Parathyroid adenoma (tissue), 2 donors: ENCODE data around the gene MXI1.

Experiments used
- H2AFZ ChIP-seq: fragments of 300-600 bp; sonication (generic); one replicate; pipeline ENCODE4 v1.7.0; 2017; ENCODE audit warnings: antibody characterized with exemption, mild to moderate bottlenecking
- H3K27ac ChIP-seq: fragments of 300-600 bp; sonication (generic); one replicate; pipeline ENCODE4 v1.7.0; 2017
- H3K27me3 ChIP-seq: fragments of 300-600 bp; sonication (generic); one replicate; pipeline ENCODE4 v1.7.0; 2017; ENCODE audit warnings: low read length; ENCODE audit not compliant: control insufficient read depth, insufficient read depth
- H3K36me3 ChIP-seq: fragments of 300-600 bp; sonication (generic); one replicate; pipeline ENCODE4 v1.7.0; 2017; ENCODE audit warnings: low read length; ENCODE audit not compliant: control insufficient read depth, insufficient read depth
- H3K4me1 ChIP-seq: fragments of 300-600 bp; sonication (generic); one replicate; pipeline ENCODE4 v1.7.0; 2017; ENCODE audit warnings: control low read depth
- H3K4me2 ChIP-seq: fragments of 300-600 bp; sonication (generic); one replicate; pipeline ENCODE4 v1.7.0; 2017; ENCODE audit warnings: low read length
- H3K4me3 ChIP-seq: fragments of 300-600 bp; sonication (generic); one replicate; pipeline ENCODE4 v1.7.0; 2017; ENCODE audit warnings: low read depth, low read length
- H3K79me2 ChIP-seq: fragments of 300-600 bp; sonication (generic); one replicate; pipeline ENCODE4 v1.7.0; 2017; ENCODE audit warnings: control low read depth
- H3K9ac ChIP-seq: fragments of 300-600 bp; sonication (generic); one replicate; pipeline ENCODE4 v1.7.0; 2017; ENCODE audit warnings: mild to moderate bottlenecking
- H3K9me3 ChIP-seq: fragments of 300-600 bp; sonication (generic); one replicate; pipeline ENCODE4 v1.7.0; 2017; ENCODE audit warnings: low read length; ENCODE audit not compliant: control insufficient read depth
- TF ChIP-seq, protein P1 (sequence below): fragments of 300-600 bp; sonication (generic); IDR thresholded peaks from one replicate; pipeline ENCODE4 v1.7.0; 2017; ENCODE audit warnings: antibody characterized with exemption, mild to moderate bottlenecking
- donor health status: primary hyperparathyroidism.

MXI1 gene

DNA sequence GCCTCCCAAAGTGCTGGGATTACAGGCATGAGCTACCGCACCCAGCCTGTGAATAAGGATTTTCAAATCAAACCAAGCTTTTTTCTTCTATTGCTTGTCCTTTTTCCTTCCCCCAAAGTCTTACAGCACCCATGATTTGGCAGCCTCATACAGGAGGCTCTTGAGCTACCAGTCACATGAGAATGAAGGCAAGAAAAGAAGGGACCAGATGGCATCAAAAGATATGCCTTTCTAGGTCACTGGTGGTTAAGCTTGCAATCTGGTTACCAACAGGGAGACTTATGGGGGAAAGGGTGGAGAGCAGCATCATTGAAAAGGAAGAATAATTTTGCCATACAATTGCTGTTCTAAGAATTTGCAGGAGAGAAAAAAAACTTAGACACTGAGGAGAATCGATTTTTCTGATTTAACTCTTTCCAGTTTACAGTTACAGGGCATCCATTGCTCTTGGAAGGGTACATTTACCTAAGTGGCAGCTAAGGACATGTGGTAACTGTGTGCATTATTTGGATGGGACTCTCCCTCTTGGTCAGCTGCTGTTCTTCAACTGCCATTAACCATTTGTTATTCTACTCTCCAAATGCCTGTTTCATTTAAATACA is 67.8 kb downstream of the MXI1 start:
- Histone ChIP-seq H3K4me1 (peaks cover 11% of the 10 kb centered on the region), H3K9me3 (no peaks in the 10 kb centered on the region), H3K9ac (no peak overlapping the region)

DNA sequence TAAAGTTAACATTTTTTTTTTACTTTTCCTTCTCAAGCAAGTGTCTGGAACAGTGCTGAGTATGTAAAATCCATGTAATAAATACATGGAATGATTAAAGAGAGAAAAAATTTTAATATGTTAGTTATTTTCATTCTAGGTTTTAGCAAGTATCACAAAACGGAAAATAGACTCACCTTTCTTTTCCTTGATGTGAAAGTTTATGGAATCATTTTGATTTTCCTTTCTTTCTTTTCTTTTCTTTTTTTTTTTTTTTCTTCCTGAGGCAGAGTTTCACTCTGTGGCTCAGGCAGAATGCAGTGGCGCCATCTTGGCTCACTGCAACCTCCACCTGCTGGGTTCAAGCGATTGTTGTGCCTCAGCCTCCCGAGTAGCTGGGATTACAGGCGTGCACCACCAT is 69.2 kb downstream of the MXI1 start:
- Histone ChIP-seq H3K9ac (no peak overlapping the region), H3K27me3 (no peaks in the 10 kb centered on the region), H3K79me2 (peaks cover 2% of the 10 kb centered on the region), H3K36me3 (no peaks in the 10 kb centered on the region), H2AFZ (no peak overlapping the region), H3K27ac (no peak overlapping the region), H3K9me3 (no peaks in the 10 kb centered on the region), H3K4me1 (peaks cover 11% of the 10 kb centered on the region), H3K4me2 (no peak overlapping the region), H3K4me3 (no peak overlapping the region)
- TF ChIP-seq, protein P1, sequence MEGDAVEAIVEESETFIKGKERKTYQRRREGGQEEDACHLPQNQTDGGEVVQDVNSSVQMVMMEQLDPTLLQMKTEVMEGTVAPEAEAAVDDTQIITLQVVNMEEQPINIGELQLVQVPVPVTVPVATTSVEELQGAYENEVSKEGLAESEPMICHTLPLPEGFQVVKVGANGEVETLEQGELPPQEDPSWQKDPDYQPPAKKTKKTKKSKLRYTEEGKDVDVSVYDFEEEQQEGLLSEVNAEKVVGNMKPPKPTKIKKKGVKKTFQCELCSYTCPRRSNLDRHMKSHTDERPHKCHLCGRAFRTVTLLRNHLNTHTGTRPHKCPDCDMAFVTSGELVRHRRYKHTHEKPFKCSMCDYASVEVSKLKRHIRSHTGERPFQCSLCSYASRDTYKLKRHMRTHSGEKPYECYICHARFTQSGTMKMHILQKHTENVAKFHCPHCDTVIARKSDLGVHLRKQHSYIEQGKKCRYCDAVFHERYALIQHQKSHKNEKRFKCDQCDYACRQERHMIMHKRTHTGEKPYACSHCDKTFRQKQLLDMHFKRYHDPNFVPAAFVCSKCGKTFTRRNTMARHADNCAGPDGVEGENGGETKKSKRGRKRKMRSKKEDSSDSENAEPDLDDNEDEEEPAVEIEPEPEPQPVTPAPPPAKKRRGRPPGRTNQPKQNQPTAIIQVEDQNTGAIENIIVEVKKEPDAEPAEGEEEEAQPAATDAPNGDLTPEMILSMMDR = no peak

More for the DNA sequence above, 67.8 kb downstream of the MXI1 start:
- H3K4me3 ChIP-seq = no peak overlapping the region
- H3K36me3 ChIP-seq = no peaks in the 10 kb centered on the region
- TF ChIP-seq, protein P1 = no peak
- H2AFZ ChIP-seq = no peak overlapping the region
- no peaks in the 10 kb centered on the region for H3K27me3 ChIP-seq
- no peak overlapping the region for H3K27ac ChIP-seq
- H3K4me2 ChIP-seq = no peak overlapping the region
- H3K79me2 ChIP-seq = peaks cover 9% of the 10 kb centered on the region

DNA sequence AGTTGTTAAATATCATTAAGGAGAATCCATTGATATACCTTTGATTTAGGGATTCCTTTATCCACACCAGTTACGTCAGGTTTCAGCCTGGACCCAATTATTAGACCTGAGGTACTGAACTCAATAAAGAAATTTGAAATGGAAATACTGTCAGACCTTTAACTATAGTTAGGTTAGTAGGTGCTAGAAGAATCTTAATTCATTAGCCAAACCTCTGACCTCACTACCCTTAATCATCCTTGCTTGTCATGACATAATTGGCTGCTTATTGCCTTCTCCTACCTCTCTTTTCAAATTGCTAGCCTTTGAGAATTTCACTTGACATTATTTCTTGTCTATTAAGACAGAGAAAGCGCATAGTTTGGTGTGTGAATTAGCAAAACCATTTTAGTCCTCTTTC is 70.2 kb downstream of the MXI1 start:
- Histone ChIP-seq H3K4me1 (peaks cover 11% of the 10 kb centered on the region), H3K27ac (no peak overlapping the region), H3K9ac (no peak overlapping the region), H3K4me3 (no peak overlapping the region), H3K79me2 (peaks cover 2% of the 10 kb centered on the region), H3K27me3 (no peaks in the 10 kb centered on the region), H3K4me2 (no peak overlapping the region), H2AFZ (no peak overlapping the region), H3K9me3 (no peaks in the 10 kb centered on the region), H3K36me3 (no peaks in the 10 kb centered on the region)
- TF ChIP-seq, protein P1 = no peak

DNA sequence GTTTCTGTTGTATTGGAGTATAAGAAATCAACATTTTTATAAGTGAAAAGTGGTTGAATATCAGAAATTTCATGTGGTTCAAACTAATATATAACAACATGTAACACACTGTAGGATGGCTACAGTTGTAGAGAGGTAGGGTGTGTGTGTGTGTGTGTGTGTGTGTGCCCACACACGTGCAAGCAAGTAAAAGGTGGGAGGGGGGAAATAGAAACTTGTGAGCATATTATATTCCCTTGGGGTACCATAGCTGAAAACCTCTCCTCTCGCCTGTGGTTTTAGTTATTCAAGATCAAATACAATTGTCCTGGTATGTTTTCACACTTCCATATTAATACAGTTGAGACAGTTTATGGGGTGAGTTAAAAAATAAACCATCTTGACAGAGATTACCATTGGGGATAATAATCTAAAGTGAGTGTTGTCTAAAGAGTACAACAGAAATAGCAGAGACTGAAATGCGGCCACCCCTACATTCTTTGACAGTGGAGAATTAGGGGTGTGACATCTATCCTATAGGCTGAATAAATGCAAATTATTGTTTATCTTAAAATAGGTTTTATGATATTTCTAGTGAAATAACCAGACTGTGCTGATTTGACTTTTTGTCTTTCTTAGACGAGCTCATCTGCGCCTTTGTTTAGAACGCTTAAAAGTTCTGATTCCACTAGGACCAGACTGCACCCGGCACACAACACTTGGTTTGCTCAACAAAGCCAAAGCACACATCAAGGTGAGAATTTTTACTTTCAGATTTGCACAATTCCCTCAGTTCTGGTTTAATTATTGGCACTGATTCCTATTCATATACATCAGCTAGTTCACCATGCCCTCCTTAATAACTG is 71.4 kb downstream of the MXI1 start:
- peak overlapping the region; percentile 29 for H3K4me2 ChIP-seq
- no peak overlapping the region for H2AFZ ChIP-seq
- H3K36me3 ChIP-seq = no peaks in the 10 kb centered on the region
- no peak overlapping the region for H3K4me3 ChIP-seq
- peaks cover 5% of the 10 kb centered on the region for H3K4me1 ChIP-seq
- H3K9ac ChIP-seq = no peak overlapping the region
- no peaks in the 10 kb centered on the region for H3K9me3 ChIP-seq
- no peaks in the 10 kb centered on the region for H3K79me2 ChIP-seq
- no peak overlapping the region for H3K27ac ChIP-seq
- H3K27me3 ChIP-seq = no peaks in the 10 kb centered on the region
- TF ChIP-seq, protein P1 = no peak
